ENCODE measurements around the gene CCDC154. TPM values are rescaled to one million over a fixed set of nuclear protein-coding genes. Genes with fewer than 3 reads are reported as not detected.

CCDC154 gene
- total RNA-seq, 1 donor from 2014 or later, result 1.9 TPM

DNA sequence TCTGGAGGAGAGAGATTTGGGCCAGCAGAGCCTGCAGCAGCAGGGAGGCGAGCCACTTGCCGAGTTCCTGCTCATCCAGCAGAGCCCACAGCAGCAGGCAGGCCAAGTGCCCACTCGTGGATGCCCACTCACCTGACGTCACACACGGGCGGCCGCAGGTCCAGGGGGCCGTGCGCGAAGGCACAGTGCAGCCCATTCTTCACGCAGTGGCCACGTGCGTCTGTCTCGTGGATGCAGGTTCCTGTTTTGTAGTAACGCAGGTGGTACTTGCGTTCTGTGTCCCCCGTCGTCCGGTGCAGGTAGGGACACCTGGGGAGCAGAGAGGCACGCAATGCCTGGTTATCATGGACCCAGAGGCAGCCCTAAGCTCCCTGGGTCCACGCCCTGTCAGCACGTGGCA lies 41.3 kb downstream of the CCDC154 start:
- Mint-ChIP-seq H3K4me1 (peaks cover 3% of the 10 kb centered on the region), H3K9me3 (no peaks in the 10 kb centered on the region), H3K27ac (ENCODE audit: unreplicated experiment) (no peak overlapping the region), H3K4me3 (no peak overlapping the region), H3K27me3 (ENCODE audit: low read depth) (no peaks in the 10 kb centered on the region), H3K36me3 (ENCODE audit: low read depth) (no peaks in the 10 kb centered on the region)
- no peak for DNase-seq (ENCODE audit: low read depth, low spot score)
- TF ChIP-seq, protein P1, sequence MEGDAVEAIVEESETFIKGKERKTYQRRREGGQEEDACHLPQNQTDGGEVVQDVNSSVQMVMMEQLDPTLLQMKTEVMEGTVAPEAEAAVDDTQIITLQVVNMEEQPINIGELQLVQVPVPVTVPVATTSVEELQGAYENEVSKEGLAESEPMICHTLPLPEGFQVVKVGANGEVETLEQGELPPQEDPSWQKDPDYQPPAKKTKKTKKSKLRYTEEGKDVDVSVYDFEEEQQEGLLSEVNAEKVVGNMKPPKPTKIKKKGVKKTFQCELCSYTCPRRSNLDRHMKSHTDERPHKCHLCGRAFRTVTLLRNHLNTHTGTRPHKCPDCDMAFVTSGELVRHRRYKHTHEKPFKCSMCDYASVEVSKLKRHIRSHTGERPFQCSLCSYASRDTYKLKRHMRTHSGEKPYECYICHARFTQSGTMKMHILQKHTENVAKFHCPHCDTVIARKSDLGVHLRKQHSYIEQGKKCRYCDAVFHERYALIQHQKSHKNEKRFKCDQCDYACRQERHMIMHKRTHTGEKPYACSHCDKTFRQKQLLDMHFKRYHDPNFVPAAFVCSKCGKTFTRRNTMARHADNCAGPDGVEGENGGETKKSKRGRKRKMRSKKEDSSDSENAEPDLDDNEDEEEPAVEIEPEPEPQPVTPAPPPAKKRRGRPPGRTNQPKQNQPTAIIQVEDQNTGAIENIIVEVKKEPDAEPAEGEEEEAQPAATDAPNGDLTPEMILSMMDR (conservative IDR thresholded peaks at IDR 0.05), result no peak

- no peaks in the 10 kb centered on the region for H3K27me3 Mint-ChIP-seq (ENCODE audit: low read depth)
- no peaks in the 10 kb centered on the region for H3K4me1 Mint-ChIP-seq
- TF ChIP-seq, protein P1 (conservative IDR thresholded peaks at IDR 0.05), result no peak
- no peaks in the 10 kb centered on the region for H3K36me3 Mint-ChIP-seq (ENCODE audit: low read depth)
- no peak for DNase-seq (ENCODE audit: low read depth, low spot score)
- H3K4me3 Mint-ChIP-seq, result no peak overlapping the region
- H3K27ac Mint-ChIP-seq (ENCODE audit: unreplicated experiment), result no peak overlapping the region
- H3K9me3 Mint-ChIP-seq, result no peaks in the 10 kb centered on the region
Observed at GRCh38 chr16:1401758-1402154, 42.6 kb downstream of the CCDC154 start.

GRCh38 chr16:1401061-1401757 lies 43.1 kb downstream of the CCDC154 start:
- H3K4me3 Mint-ChIP-seq, result no peak overlapping the region
- no peaks in the 10 kb centered on the region for H3K9me3 Mint-ChIP-seq
- H3K27ac Mint-ChIP-seq (ENCODE audit: unreplicated experiment), result no peak overlapping the region
- TF ChIP-seq, protein P1 (conservative IDR thresholded peaks at IDR 0.05), result no peak
- DNase-seq (ENCODE audit: low read depth, low spot score), result no peak
- H3K27me3 Mint-ChIP-seq (ENCODE audit: low read depth), result no peaks in the 10 kb centered on the region
- no peaks in the 10 kb centered on the region for H3K4me1 Mint-ChIP-seq
- no peaks in the 10 kb centered on the region for H3K36me3 Mint-ChIP-seq (ENCODE audit: low read depth)

- H3K27ac Mint-ChIP-seq (ENCODE audit: unreplicated experiment), result no peak overlapping the region
- H3K4me1 Mint-ChIP-seq, result no peaks in the 10 kb centered on the region
- TF ChIP-seq, protein P1 (conservative IDR thresholded peaks at IDR 0.05), result no peak
- no peaks in the 10 kb centered on the region for H3K36me3 Mint-ChIP-seq (ENCODE audit: low read depth)
- H3K27me3 Mint-ChIP-seq (ENCODE audit: low read depth), result no peaks in the 10 kb centered on the region
- no peaks in the 10 kb centered on the region for H3K9me3 Mint-ChIP-seq
- no peak overlapping the region for H3K4me3 Mint-ChIP-seq
- DNase-seq (ENCODE audit: low read depth, low spot score), result no peak
Observed at GRCh38 chr16:1398826-1399581, 45.4 kb downstream of the CCDC154 start.

DNA sequence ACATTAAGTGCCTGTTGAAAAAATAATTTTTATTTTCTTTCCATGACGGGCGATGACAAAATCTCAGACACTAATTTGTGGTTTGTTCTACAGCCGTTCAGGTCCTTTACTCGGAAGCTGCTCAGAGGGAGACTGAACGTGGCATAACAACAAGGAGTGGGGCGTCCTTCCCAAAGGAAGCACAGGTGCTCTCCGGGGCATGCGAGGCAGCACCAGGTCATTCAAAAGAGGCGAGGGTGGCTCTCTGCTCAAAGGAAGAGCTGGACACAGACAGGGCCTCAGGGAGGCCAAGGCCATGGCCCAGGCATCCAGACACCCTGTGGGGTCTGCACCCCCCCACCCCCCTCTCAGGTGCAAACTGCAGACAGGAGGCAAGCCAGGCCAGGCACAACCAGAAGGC lies 46.0 kb downstream of the CCDC154 start:
- Mint-ChIP-seq H3K9me3 (no peaks in the 10 kb centered on the region), H3K4me1 (no peaks in the 10 kb centered on the region), H3K27ac (ENCODE audit: unreplicated experiment) (peak overlapping the region; percentile 50), H3K4me3 (no peak overlapping the region), H3K36me3 (ENCODE audit: low read depth) (no peaks in the 10 kb centered on the region), H3K27me3 (ENCODE audit: low read depth) (no peaks in the 10 kb centered on the region)
- DNase-seq (ENCODE audit: low read depth, low spot score), result no peak
- TF ChIP-seq, protein P1 (conservative IDR thresholded peaks at IDR 0.05), result no peak
